Cerebellar nuclear complex (tissue), 1 donor: ENCODE results near the gene AAGAB.

Experiments
- DNase-seq, 2 experiments: peaks; one replicate each; lab custom pipeline; 2025; lab: John Stamatoyannopoulos, UW

The AAGAB gene

GRCh38 chr15:67187351-67187854 is 67.1 kb downstream of the AAGAB start:
- DNase-seq = no peak

GRCh38 chr15:67186688-67187087 is 67.8 kb downstream of the AAGAB start:
- no peak for DNase-seq

- DNase-seq = no peak
Measured at GRCh38 chr15:67186226-67186649, 68.2 kb downstream of the AAGAB start.

GRCh38 chr15:67185621-67186225 is 68.7 kb downstream of the AAGAB start:
- no peak for DNase-seq

GRCh38 chr15:67185051-67185450 is 69.4 kb downstream of the AAGAB start:
- DNase-seq = no peak

- no peak for DNase-seq
Measured at GRCh38 chr15:67184208-67184925, 70.1 kb downstream of the AAGAB start.

- no peak for DNase-seq
Measured at GRCh38 chr15:67183443-67184169, 70.9 kb downstream of the AAGAB start.

- DNase-seq = no peak
Measured at GRCh38 chr15:67181221-67181639, 73.2 kb downstream of the AAGAB start.

- no peak for DNase-seq
Measured at GRCh38 chr15:67180514-67181191, 73.8 kb downstream of the AAGAB start.

GRCh38 chr15:67180035-67180434 is 74.4 kb downstream of the AAGAB start:
- DNase-seq = no peak

GRCh38 chr15:67179411-67179995 is 75.0 kb downstream of the AAGAB start:
- DNase-seq = no peak

- no peak for DNase-seq
Measured at GRCh38 chr15:67178569-67179210, 75.8 kb downstream of the AAGAB start.

GRCh38 chr15:67177752-67178151 is 76.7 kb downstream of the AAGAB start:
- DNase-seq = no peak

GRCh38 chr15:67176195-67176971 is 78.1 kb downstream of the AAGAB start:
- no peak for DNase-seq

- DNase-seq = no peak
Measured at GRCh38 chr15:67175643-67176071, 78.8 kb downstream of the AAGAB start.

GRCh38 chr15:67174864-67175573 is 79.4 kb downstream of the AAGAB start:
- DNase-seq = no peak

GRCh38 chr15:67174446-67174845 is 80.0 kb downstream of the AAGAB start:
- DNase-seq = no peak

- DNase-seq = no peak
Measured at GRCh38 chr15:67173786-67174185, 80.7 kb downstream of the AAGAB start.

- no peak for DNase-seq
Measured at GRCh38 chr15:67173005-67173404, 81.5 kb downstream of the AAGAB start.

- DNase-seq = no peak
Measured at GRCh38 chr15:67172172-67172571, 82.3 kb downstream of the AAGAB start.
